HepG2 (cell line): Measurements from ENCODE around the gene S100A13. TPM values are rescaled to one million over a fixed set of nuclear protein-coding genes. Genes with fewer than 3 reads are reported as not detected.
A peak's percentile ranks its signal among the peaks of the same experiment; 100 is the strongest.

Experiments used
- CAMTA2 ChIP-seq: sonication (generic); formaldehyde crosslinking; IDR thresholded peaks from 2 replicates; pipeline ENCODE4 v1.4.0; 2020; ENCODE audit warnings: mild to moderate bottlenecking, missing genetic modification reagents, borderline replicate concordance
- RXRA ChIP-seq: sonication (generic); formaldehyde crosslinking; IDR thresholded peaks from 2 replicates; pipeline ENCODE4 v1.5.1; 2020; ENCODE audit warnings: missing genetic modification reagents
- ZNF121 ChIP-seq: sonication (generic); formaldehyde crosslinking; IDR thresholded peaks from 2 replicates; pipeline ENCODE4 v1.5.0; 2020; ENCODE audit warnings: mild to moderate bottlenecking, missing genetic modification reagents
- ZNF292 ChIP-seq: sonication (generic); formaldehyde crosslinking; IDR thresholded peaks from 2 replicates; pipeline ENCODE4 v1.8.1; 2022; ENCODE audit warnings: mild to moderate bottlenecking, low read depth, missing genetic modification reagents, borderline replicate concordance
- ZNF33A ChIP-seq: sonication (generic); formaldehyde crosslinking; IDR thresholded peaks from 2 replicates; pipeline ENCODE4 v1.5.1; 2020; ENCODE audit warnings: missing genetic modification reagents, mild to moderate bottlenecking, moderate library complexity, borderline replicate concordance
- ZNF34 ChIP-seq: sonication (generic); formaldehyde crosslinking; IDR thresholded peaks from 2 replicates; pipeline ENCODE4 v1.4.0; 2020; ENCODE audit warnings: mild to moderate bottlenecking, missing genetic modification reagents, borderline replicate concordance
- ZNF777 ChIP-seq: sonication (generic); formaldehyde crosslinking; IDR thresholded peaks from 2 replicates; pipeline ENCODE4 v1.4.0; 2020; ENCODE audit warnings: missing genetic modification reagents
- ZNF850 ChIP-seq: sonication (generic); formaldehyde crosslinking; conservative IDR thresholded peaks from 2 replicates; pipeline ENCODE4 v1.9.0; 2021; ENCODE audit warnings: mild to moderate bottlenecking, missing genetic modification reagents
- polyA plus RNA-seq, 8 experiments: library from polyadenylated mRNA; depleted of rRNA in 3 of 8; stranded (reverse) in 7 of 8; unstranded in 1 of 8; fragments of >200 nt; fragmentation: Illumina TruSeq in 4 of 8; extraction: Trizol in 4 of 8; gene quantifications; 2 replicates each; pipeline versions ENCODE4 v1.2.1 to v1.2.3, GENCODE V29; 2011 to 2016; ENCODE audit warnings: low read depth in 4 of 8, missing spikeins in 1 of 8, mixed read lengths in 1 of 8; ENCODE audit not compliant: insufficient read depth in 1 of 8
- total RNA-seq, 5 experiments: library from RNA; depleted of rRNA; stranded (reverse); fragments of >200 nt; fragmentation: Illumina TruSeq; extraction: Trizol; gene quantifications; 2 replicates each; pipeline ENCODE4 v1.2.3, GENCODE V29; 2016; ENCODE audit warnings: low read depth in 1 of 5
- TF ChIP-seq, protein P1 (sequence below): sonication (generic); formaldehyde crosslinking; IDR thresholded peaks from 2 replicates; pipeline ENCODE4 v1.4.0; 2020; ENCODE audit warnings: missing genetic modification reagents, borderline replicate concordance
- TF ChIP-seq, protein P2 (sequence below): sonication (generic); formaldehyde crosslinking; IDR thresholded peaks from 2 replicates; pipeline ENCODE4 v1.5.0; 2020; ENCODE audit warnings: missing genetic modification reagents, mild to moderate bottlenecking, borderline replicate concordance
- TF ChIP-seq, protein P3 (sequence below): sonication (generic); formaldehyde crosslinking; IDR thresholded peaks from 2 replicates; pipeline ENCODE4 v1.8.1; 2023; ENCODE audit warnings: mild to moderate bottlenecking, inconsistent platforms, moderate library complexity, missing genetic modification reagents, borderline replicate concordance
- TF ChIP-seq, protein P4 (sequence below): sonication (generic); formaldehyde crosslinking; IDR thresholded peaks from 2 replicates; pipeline ENCODE4 v1.8.1; 2023; ENCODE audit warnings: missing genetic modification reagents, mild to moderate bottlenecking, borderline replicate concordance
- TF ChIP-seq, protein P5 (sequence below): sonication (generic); formaldehyde crosslinking; IDR thresholded peaks from 2 replicates; pipeline ENCODE4 v1.5.0; 2020; ENCODE audit warnings: missing genetic modification reagents, mild to moderate bottlenecking, borderline replicate concordance
- TF ChIP-seq, protein P6 (sequence below): IDR thresholded peaks from 2 replicates; pipeline ENCODE4 v1.6.1; 2016; ENCODE audit warnings: low read depth, missing genetic modification reagents, missing compliant biosample characterization

The S100A13 gene
- total and polyA plus RNA-seq, 2 of the 13 experiments (the other 11 are each of a cell fraction or from before 2014, with no cell fraction given) = 89.5 to 172 TPM

DNA sequence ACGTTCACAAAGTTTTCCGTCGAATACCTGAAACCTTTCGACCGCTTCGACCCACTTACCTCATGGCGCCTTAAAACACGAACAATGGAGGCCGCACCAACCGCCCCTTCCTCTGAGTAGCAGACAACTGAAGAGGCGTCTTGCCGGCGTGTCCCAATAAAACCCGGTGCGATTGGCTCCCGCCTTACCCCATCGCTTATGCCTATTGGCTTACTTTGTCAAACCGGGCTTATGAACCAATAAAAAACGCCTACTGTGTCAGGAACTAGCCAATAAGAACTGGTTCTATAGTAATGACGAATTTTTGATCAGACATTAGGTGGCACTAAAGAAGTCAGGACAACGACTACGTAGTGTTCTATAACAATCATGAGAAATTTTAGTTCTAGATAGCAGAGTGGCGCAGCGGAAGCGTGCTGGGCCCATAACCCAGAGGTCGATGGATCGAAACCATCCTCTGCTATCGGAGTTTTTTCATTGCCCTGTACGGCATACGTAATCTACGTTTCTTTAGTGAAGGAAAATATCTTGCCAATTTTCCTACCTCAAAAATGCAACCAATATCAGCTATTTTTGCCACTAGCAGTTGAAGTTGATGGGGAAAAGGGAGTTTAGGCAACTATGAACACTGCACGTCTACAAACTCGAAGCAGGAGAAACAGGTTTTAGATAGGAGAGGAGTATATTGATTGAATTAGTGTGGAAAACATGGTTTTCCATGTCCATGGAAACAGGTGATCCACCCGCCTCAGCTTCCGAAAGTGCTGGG lies 43.7 kb upstream of the S100A13 start, which contains the start of gene ILF2 (continued):
- TF ChIP-seq, protein P1, sequence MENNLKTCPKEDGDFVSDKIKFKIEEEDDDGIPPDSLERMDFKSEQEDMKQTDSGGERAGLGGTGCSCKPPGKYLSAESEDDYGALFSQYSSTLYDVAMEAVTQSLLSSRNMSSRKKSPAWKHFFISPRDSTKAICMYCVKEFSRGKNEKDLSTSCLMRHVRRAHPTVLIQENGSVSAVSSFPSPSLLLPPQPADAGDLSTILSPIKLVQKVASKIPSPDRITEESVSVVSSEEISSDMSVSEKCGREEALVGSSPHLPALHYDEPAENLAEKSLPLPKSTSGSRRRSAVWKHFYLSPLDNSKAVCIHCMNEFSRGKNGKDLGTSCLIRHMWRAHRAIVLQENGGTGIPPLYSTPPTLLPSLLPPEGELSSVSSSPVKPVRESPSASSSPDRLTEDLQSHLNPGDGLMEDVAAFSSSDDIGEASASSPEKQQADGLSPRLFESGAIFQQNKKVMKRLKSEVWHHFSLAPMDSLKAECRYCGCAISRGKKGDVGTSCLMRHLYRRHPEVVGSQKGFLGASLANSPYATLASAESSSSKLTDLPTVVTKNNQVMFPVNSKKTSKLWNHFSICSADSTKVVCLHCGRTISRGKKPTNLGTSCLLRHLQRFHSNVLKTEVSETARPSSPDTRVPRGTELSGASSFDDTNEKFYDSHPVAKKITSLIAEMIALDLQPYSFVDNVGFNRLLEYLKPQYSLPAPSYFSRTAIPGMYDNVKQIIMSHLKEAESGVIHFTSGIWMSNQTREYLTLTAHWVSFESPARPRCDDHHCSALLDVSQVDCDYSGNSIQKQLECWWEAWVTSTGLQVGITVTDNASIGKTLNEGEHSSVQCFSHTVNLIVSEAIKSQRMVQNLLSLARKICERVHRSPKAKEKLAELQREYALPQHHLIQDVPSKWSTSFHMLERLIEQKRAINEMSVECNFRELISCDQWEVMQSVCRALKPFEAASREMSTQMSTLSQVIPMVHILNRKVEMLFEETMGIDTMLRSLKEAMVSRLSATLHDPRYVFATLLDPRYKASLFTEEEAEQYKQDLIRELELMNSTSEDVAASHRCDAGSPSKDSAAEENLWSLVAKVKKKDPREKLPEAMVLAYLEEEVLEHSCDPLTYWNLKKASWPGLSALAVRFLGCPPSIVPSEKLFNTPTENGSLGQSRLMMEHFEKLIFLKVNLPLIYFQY (CRISPR knock-in tag) = peak; percentile 80; the same call in 1 of the 2 replicates
- TF ChIP-seq ZNF850 (peak; percentile 89; the same call in 1 of the 2 replicates), ZNF777 (CRISPR knock-in tag) (no peak), RXRA (CRISPR knock-in tag) (no peak), ZNF33A (CRISPR knock-in tag) (no peak; the same call in 1 of the 2 replicates), ZNF34 (CRISPR knock-in tag) (no peak), ZNF292 (CRISPR knock-in tag) (no peak), ZNF121 (CRISPR knock-in tag) (no peak; the same call in 1 of the 2 replicates), CAMTA2 (no peak)
- TF ChIP-seq, protein P2, sequence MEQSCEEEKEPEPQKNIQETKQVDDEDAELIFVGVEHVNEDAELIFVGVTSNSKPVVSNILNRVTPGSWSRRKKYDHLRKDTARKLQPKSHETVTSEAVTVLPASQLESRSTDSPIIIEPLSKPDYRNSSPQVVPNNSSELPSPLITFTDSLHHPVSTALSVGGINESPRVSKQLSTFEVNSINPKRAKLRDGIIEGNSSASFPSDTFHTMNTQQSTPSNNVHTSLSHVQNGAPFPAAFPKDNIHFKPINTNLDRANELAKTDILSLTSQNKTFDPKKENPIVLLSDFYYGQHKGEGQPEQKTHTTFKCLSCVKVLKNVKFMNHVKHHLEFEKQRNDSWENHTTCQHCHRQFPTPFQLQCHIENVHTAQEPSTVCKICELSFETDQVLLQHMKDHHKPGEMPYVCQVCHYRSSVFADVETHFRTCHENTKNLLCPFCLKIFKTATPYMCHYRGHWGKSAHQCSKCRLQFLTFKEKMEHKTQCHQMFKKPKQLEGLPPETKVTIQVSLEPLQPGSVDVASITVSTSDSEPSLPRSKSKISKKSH (CRISPR knock-in tag) = no peak
- TF ChIP-seq, protein P3, sequence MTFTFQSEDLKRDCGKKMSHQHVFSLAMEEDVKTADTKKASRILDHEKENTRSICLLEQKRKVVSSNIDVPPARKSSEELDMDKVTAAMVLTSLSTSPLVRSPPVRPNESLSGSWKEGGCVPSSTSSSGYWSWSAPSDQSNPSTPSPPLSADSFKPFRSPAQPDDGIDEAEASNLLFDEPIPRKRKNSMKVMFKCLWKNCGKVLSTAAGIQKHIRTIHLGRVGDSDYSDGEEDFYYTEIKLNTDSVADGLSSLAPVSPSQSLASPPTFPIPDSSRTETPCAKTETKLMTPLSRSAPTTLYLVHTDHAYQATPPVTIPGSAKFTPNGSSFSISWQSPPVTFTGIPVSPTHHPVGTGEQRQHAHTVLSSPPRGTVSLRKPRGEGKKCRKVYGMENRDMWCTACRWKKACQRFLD (CRISPR knock-in tag) = no peak
- TF ChIP-seq, protein P4, sequence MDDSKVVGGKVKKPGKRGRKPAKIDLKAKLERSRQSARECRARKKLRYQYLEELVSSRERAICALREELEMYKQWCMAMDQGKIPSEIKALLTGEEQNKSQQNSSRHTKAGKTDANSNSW = no peak
- TF ChIP-seq, protein P5, sequence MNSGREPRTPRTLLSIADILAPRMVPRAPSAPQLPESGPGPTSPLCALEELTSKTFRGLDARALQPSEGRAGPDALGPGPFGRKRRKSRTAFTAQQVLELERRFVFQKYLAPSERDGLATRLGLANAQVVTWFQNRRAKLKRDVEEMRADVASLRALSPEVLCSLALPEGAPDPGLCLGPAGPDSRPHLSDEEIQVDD (CRISPR knock-in tag) = no peak
- TF ChIP-seq, protein P6, sequence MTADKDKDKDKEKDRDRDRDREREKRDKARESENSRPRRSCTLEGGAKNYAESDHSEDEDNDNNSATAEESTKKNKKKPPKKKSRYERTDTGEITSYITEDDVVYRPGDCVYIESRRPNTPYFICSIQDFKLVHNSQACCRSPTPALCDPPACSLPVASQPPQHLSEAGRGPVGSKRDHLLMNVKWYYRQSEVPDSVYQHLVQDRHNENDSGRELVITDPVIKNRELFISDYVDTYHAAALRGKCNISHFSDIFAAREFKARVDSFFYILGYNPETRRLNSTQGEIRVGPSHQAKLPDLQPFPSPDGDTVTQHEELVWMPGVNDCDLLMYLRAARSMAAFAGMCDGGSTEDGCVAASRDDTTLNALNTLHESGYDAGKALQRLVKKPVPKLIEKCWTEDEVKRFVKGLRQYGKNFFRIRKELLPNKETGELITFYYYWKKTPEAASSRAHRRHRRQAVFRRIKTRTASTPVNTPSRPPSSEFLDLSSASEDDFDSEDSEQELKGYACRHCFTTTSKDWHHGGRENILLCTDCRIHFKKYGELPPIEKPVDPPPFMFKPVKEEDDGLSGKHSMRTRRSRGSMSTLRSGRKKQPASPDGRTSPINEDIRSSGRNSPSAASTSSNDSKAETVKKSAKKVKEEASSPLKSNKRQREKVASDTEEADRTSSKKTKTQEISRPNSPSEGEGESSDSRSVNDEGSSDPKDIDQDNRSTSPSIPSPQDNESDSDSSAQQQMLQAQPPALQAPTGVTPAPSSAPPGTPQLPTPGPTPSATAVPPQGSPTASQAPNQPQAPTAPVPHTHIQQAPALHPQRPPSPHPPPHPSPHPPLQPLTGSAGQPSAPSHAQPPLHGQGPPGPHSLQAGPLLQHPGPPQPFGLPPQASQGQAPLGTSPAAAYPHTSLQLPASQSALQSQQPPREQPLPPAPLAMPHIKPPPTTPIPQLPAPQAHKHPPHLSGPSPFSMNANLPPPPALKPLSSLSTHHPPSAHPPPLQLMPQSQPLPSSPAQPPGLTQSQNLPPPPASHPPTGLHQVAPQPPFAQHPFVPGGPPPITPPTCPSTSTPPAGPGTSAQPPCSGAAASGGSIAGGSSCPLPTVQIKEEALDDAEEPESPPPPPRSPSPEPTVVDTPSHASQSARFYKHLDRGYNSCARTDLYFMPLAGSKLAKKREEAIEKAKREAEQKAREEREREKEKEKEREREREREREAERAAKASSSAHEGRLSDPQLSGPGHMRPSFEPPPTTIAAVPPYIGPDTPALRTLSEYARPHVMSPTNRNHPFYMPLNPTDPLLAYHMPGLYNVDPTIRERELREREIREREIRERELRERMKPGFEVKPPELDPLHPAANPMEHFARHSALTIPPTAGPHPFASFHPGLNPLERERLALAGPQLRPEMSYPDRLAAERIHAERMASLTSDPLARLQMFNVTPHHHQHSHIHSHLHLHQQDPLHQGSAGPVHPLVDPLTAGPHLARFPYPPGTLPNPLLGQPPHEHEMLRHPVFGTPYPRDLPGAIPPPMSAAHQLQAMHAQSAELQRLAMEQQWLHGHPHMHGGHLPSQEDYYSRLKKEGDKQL (CRISPR knock-in tag) = no peak
